Liver (tissue), 3 donors: ENCODE data around the gene MYO1B.

ENCODE experiments used
- CTCF ChIP-seq: fragments of 150-350 bp; IDR thresholded peaks from 2 replicates; pipeline ENCODE4 v1.5.1; 2017; ENCODE audit warnings: improper control_type of control experiment, low read depth, low read length; ENCODE audit not compliant: missing input control
- JUND ChIP-seq, 2 donors: IDR thresholded peaks; 2 replicates each; pipeline ENCODE4 v1.6.1; 2016; ENCODE audit warnings: antibody characterized with exemption in 2 of 2
- MAX ChIP-seq: IDR thresholded peaks from 2 replicates; pipeline ENCODE4 v1.6.1; 2016; ENCODE audit warnings: antibody characterized with exemption
- REST ChIP-seq: IDR thresholded peaks from 2 replicates; pipeline ENCODE4 v1.6.1; 2016; ENCODE audit warnings: antibody characterized with exemption, mild to moderate bottlenecking
- SP1 ChIP-seq: IDR thresholded peaks from 2 replicates; pipeline ENCODE4 v1.6.1; 2018; ENCODE audit warnings: antibody characterized with exemption, mild to moderate bottlenecking
- TAF1 ChIP-seq: conservative IDR thresholded peaks from 2 replicates; pipeline ENCODE4 v1.6.1; 2016; ENCODE audit warnings: antibody characterized with exemption, mild to moderate bottlenecking
- YY1 ChIP-seq: IDR thresholded peaks from 2 replicates; pipeline ENCODE4 v1.6.1; 2016; ENCODE audit warnings: antibody characterized with exemption, mild to moderate bottlenecking
- donor health status: healthy.
- donor health status: healthy.

GRCh38 chr2:191462370-191462769, 217.2 kb downstream of the MYO1B start:
- no peak for TF ChIP-seq CTCF
- TF ChIP-seq YY1: no peak
- no peak for TF ChIP-seq MAX
- TF ChIP-seq JUND (IDR thresholded peaks at IDR 0.05): peak in 1 of 2 donors; percentile 24
- TF ChIP-seq REST: no peak
- peak; percentile 31 for TF ChIP-seq TAF1
- peak; percentile 54 for TF ChIP-seq SP1
